ENCODE data around the gene PHF21B.

GRCh38 chr22:44846726-44847275, 163.0 kb downstream of the PHF21B start:
- TF ChIP-seq CTCF (optimal IDR thresholded peaks at IDR 0.05 in 1 of 3, IDR thresholded peaks at IDR 0.05 in 1 of 3, conservative IDR thresholded peaks at IDR 0.05 in 1 of 3; ENCODE audit: extremely low read depth in 1 of 3, insufficient read depth in 2 of 3, low read length in 3 of 3) (no peak), EZH2 (IDR thresholded peaks at IDR 0.05; ENCODE audit: low read length) (no peak)

Data from keratinocyte (primary cell).